ENCODE results near the gene PPFIA3.

PPFIA3 gene

GRCh38 chr19:49119411-49120324 is at the start of gene PPFIA3:
PPFIA3 (plus strand) TSS chr19:49119544; CDS start chr19:49127874, 8,330 bp downstream.
- peak; percentile 34 for DNase-seq

DNA sequence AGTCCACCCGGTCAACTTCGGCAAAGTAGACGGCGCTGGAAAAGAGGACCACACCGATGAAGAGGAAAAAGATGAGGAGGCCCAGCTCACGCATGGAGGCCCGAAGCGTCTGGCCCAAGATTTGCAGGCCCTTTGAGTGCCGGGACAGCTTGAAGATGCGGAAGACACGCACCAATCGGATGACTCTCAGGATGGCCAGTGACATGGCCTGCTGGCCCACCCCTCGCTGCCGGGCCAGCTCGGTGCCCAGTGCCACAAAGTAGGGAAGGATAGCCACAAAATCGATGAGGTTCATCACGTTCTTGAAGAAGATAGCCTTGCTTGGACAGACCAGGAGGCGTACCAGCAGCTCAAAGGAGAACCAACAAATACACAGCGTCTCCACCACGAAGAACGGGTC is 48.9 kb upstream of the PPFIA3 start:
- DNase-seq = no peak

- DNase-seq = peak; percentile 42
Measured at GRCh38 chr19:49071860-49072547, 47.3 kb upstream of the PPFIA3 start.

- no peak for DNase-seq
Measured at GRCh38 chr19:49073514-49074378, 45.6 kb upstream of the PPFIA3 start.

DNA sequence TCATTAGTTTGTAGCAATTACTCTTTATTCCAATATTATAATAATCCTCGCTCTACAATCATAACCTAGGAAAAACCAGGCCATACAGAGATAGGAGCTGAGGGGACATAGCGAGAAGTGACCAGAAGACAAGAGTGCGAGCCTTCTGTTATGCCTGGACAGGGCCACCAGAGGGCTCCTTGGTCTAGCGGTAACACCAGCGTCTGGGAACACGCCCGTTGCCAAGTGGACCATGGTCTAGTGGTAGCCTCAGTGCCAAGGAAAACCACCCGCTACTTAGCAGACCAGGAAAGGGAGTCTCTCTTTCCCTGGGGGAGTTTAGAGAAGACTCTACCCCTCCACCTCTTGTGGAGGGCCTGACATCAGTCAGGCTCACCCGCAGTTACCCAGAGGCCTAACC is 44.5 kb upstream of the PPFIA3 start:
- peak; percentile 31 for DNase-seq

DNA sequence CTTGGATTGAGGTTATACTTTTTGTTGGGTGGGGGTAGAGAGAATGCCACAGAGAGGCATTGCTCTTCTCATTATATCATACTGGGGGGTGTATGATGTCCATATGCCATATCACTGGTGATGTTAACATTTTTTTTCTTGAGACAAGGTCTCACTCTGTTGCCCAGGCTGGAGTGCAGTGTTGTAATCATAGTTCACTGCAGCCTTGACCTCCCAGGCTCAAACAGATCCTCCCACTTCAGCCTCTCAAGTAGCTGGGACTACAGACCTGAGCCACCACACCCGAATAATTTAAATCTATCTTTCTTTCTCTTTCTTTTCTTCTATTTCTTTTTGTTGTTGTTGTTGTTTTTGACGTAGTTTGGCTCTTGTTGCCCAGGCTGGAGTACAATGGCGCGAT is 39.0 kb upstream of the PPFIA3 start:
- no peak for DNase-seq

DNA sequence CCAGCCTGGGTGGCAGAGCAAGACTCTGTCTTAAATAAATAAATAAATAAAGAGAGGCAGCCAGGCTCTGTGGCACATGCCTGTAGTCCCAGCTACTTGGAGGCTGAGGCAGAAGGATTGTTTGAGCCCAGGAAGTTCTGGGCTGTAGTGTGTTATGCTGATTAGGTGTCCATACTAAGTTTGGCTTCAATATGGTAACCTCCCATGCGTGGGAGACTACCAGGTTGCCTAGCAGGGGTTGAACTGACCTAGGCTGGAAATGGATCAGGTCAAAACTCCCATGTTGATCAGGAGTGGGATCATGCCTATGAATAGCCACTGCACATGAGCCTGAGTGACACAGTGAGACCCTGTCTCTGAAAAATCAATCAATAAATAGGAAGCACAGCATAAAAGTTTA is 38.1 kb upstream of the PPFIA3 start:
- no peak for DNase-seq

- no peak for DNase-seq
Measured at GRCh38 chr19:49084206-49085019, 34.9 kb upstream of the PPFIA3 start.

GRCh38 chr19:49085020-49085867 is 34.1 kb upstream of the PPFIA3 start, which contains the start of gene SNRNP70:
SNRNP70 (plus strand) TSS chr19:49085451; CDS start chr19:49086415, 964 bp downstream.
- DNase-seq = peak; percentile 99

DNA sequence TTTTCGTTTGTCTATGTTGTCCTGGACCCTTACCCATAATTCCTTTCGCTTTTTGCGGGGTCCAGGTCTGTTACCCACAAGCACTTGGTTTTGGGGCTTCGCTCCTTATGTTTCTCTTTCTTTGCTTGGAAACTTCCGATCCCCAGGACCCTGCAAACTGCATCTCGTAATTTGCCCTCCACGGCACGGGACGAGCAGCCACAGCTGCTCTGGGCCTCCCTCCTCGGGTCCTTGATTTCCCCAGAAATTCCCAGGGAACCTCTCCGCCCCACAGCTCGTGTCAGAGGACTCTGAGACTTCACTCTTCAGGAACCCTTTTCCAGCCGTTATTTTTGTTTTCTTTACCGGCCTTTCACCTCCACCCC is 33.5 kb upstream of the PPFIA3 start:
- no peak for DNase-seq

- DNase-seq = no peak
Measured at GRCh38 chr19:49086296-49086695, 33.0 kb upstream of the PPFIA3 start.

- DNase-seq = no peak
Measured at GRCh38 chr19:49091391-49092038, 27.8 kb upstream of the PPFIA3 start.

- DNase-seq = no peak
Measured at GRCh38 chr19:49092686-49093085, 26.7 kb upstream of the PPFIA3 start.

DNA sequence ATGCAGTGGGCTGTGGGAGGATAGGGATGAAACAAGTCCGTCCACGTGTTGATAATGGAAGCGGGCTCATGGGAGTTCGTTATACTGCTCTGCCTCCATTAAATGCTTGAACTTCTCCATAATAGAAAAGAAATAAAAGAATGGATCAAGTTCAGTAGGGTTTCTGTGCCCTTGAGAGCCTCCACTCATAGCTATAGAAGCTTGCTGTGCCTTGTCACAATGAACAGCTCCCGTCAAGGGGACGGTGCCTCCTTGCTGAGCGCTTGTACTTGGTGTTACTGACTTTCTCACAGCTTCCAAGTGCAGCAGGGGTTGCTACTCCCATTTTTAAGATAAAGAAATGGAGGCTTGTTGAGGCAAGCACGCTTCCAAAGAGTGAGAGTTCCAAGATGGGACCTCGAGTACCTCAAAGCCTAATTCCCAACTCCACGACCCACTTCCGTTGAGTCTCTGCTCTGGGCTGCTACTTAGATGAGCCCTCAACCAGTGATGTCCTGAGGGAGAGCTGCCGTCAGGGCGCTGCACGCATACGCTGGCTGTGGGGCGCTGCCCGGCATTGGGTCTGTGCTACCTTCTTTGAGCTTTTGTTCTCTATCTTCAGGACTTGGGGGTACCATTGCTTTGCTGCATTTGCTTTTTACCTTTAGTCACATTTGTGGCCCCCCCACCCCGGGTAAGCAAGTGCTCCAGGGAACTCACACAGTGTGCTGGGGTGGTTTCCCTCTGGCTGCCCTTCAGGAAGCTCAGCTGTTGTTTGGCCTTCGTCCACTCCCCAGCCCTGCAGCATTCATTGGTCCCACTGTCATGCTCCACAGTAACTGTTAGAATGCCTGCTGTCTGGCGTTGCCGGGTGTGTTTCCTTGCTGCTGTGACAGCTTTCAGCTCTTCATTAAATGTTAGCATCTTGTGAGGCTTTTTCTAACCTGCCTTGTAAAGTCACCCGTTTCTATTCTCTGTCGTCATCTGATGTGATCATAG is 24.6 kb upstream of the PPFIA3 start:
- no peak for DNase-seq

DNA sequence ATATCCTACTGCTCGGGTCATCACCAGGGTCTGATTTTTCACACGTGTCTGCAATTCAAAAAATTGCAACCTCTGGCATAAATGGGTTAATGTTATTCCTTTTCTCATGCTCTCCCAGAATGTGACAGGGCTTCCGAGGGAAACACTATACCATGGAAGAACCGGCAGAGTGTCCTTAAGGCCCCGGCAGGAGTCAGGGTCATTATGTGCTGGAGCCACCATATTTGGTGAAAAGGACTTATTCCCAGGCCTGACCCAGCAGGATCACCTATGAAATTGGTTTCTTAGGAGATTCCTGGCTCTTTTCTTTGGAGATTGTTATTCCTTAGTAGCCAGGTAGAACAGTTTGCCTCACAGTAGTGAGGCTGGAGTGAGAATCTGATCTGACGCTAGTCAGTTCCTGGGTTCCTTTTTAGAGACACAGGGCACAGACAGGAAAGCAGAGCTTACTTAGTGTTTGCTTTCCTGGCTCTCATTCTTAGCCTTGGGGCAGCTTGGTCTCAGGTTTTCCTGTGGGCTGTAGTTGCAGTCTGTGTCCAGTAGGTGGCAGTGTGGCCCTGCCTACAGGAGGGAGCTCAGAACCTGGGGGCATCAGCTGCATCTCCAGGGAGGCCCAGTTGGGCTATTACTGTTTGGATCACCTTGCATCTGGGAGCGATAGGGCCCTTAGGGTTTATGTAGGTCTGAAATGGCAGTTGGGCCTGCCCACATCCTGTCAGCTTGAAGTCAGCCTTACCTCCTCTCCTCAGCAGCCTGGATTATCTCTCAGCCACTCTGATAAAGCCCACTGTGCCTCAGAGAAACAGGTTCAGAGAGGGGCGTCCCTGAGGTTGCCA is 21.7 kb upstream of the PPFIA3 start:
- peak; percentile 80 for DNase-seq

GRCh38 chr19:49098795-49099194 is 20.5 kb upstream of the PPFIA3 start:
- no peak for DNase-seq

DNA sequence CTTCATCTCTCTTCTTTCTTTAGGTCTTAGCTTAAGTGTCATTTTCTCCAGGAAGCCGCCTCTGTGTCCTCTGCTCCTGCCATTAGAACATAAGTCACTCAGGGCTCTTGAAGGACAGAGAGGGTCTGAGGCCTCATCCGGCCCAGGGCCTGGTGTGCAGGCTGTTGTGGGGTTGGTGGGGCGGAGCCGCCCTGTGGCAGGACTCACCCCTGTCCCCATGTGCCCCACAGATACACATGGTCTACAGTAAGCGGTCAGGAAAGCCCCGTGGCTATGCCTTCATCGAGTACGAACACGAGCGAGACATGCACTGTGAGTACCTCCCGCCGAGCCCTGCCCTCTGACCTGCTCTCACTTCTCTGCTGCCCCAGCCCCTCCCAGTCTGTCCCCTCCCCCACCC is 18.2 kb upstream of the PPFIA3 start:
- no peak for DNase-seq

- no peak for DNase-seq
Measured at GRCh38 chr19:49102303-49102702, 17.0 kb upstream of the PPFIA3 start.

All from activated CD4-positive, alpha-beta T cell treated with anti-CD3 and anti-CD28 coated beads for 48 hours (primary cell).